AG10803 (cell line): Measurements from ENCODE around the gene PGGHG.

Experiments
- DNase-seq: peaks from one replicate; pipeline ENCODE4 v3.0.0; 2010; ENCODE audit warnings: low read depth
- H3K4me3 ChIP-seq: 2 replicates; pipeline ENCODE4 v1.5.1; 2011; ENCODE audit warnings: mild to moderate bottlenecking, low read length, control low read depth
- CTCF ChIP-seq: conservative IDR thresholded peaks from 2 replicates; pipeline ENCODE4 v1.5.1; 2011; ENCODE audit warnings: mild to moderate bottlenecking, low read length, control low read depth, inconsistent platforms

PGGHG gene

GRCh38 chr11:344836-345578 is 56.1 kb downstream of the PGGHG start:
- TF ChIP-seq CTCF: no peak
- no peak for DNase-seq
- no peak overlapping the region for H3K4me3 ChIP-seq
